ENCODE data around the gene SLC45A3. TPM values are rescaled to one million over a fixed set of nuclear protein-coding genes. Genes with fewer than 3 reads are reported as not detected.

SLC45A3 gene
- total RNA-seq, 1 donor from 2014 or later: 7.5 TPM

DNA sequence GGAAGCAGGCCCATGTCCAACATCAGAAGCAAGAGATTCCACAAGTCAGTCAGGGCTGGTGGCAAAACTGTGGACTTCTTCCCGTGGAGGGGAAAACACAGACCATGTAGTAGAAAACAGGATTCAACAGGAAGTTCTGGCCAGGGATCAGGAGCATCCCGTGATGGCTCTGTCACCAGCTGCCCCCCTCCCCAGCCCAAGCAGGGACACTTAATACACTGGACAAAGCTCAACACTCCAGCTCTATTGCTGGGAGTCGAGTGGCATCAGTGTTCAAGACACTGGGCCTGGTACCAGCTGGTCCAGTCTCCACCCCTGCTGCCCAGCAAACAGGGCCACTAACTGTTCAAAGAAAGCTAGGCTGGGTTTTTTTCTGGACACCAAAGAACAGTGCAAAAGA, 3.7 kb downstream of the SLC45A3 start:
- Mint-ChIP-seq H3K9me3 (no peaks in the 10 kb centered on the region), H3K27me3 (ENCODE audit: low read depth) (no peaks in the 10 kb centered on the region), H3K36me3 (no peaks in the 10 kb centered on the region), H3K27ac (no peak overlapping the region), H3K4me3 (no peak overlapping the region), H3K4me1 (peaks cover 40% of the 10 kb centered on the region)
- no peak for DNase-seq (ENCODE audit: low spot score in 2 of 2, unreplicated experiment in 2 of 2)
- TF ChIP-seq CTCF (IDR thresholded peaks at IDR 0.05; ENCODE audit: unreplicated experiment): no peak

DNA sequence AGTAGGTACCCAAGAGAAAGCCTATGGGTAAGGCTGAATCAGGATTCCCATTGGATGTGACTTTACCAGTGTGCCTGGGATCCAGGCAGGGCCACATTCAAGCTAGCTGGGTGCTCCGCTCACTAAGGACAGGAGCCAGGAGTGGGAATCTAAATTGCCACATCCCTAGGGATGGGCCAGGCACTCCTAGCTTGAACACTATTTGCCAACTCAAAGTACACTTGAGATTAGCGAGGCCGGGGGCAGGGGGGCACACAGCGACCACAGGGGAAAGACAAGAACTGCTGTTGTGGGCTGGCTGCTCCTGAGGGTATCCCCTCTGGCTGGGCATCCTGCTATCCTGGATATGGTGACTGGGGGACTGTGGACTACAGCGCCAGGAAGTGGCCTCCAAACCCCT, 4.3 kb downstream of the SLC45A3 start:
- no peak for DNase-seq (ENCODE audit: low spot score in 2 of 2, unreplicated experiment in 2 of 2)
- no peak overlapping the region for H3K4me3 Mint-ChIP-seq
- TF ChIP-seq CTCF (IDR thresholded peaks at IDR 0.05; ENCODE audit: unreplicated experiment): no peak
- no peak overlapping the region for H3K27ac Mint-ChIP-seq
- H3K27me3 Mint-ChIP-seq (ENCODE audit: low read depth): no peaks in the 10 kb centered on the region
- H3K36me3 Mint-ChIP-seq: no peaks in the 10 kb centered on the region
- H3K9me3 Mint-ChIP-seq: no peaks in the 10 kb centered on the region
- peaks cover 43% of the 10 kb centered on the region for H3K4me1 Mint-ChIP-seq

DNA sequence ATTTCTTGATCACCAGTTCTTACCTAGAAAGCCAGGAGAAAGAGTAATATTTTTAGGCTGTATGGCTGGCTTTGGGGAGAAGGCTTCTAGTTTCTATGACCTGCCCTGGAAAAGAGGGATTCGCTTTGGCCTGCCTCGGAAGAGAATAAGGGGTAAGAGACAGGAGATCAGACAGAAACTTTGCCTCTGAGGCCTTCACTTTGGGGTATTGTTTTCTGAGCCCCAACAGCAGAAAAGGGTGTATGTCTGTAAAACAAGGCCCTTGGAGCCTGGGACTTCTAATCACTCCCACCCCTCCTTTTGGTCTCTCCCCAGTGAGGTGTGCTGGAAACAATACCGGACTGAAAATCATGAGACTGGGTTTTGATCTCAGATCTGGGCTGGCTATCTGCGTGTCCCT, 5.1 kb downstream of the SLC45A3 start:
- H3K36me3 Mint-ChIP-seq: no peaks in the 10 kb centered on the region
- TF ChIP-seq CTCF (IDR thresholded peaks at IDR 0.05; ENCODE audit: unreplicated experiment): no peak
- H3K27me3 Mint-ChIP-seq (ENCODE audit: low read depth): no peaks in the 10 kb centered on the region
- no peaks in the 10 kb centered on the region for H3K9me3 Mint-ChIP-seq
- DNase-seq (ENCODE audit: low spot score in 2 of 2, unreplicated experiment in 2 of 2): no peak
- no peak overlapping the region for H3K27ac Mint-ChIP-seq
- no peak overlapping the region for H3K4me3 Mint-ChIP-seq
- peaks cover 45% of the 10 kb centered on the region for H3K4me1 Mint-ChIP-seq

GRCh38 chr1:205672970-205673369, 7.3 kb downstream of the SLC45A3 start:
- no peak for DNase-seq (ENCODE audit: low spot score in 2 of 2, unreplicated experiment in 2 of 2)
- no peaks in the 10 kb centered on the region for H3K9me3 Mint-ChIP-seq
- no peak for TF ChIP-seq CTCF (IDR thresholded peaks at IDR 0.05; ENCODE audit: unreplicated experiment)
- H3K4me1 Mint-ChIP-seq: peaks cover 48% of the 10 kb centered on the region
- peak overlapping the region; percentile 94 for H3K27ac Mint-ChIP-seq
- H3K4me3 Mint-ChIP-seq: no peak overlapping the region
- H3K36me3 Mint-ChIP-seq: no peaks in the 10 kb centered on the region
- peaks cover 3% of the 10 kb centered on the region for H3K27me3 Mint-ChIP-seq (ENCODE audit: low read depth)

GRCh38 chr1:205672395-205672889, 7.9 kb downstream of the SLC45A3 start:
- H3K36me3 Mint-ChIP-seq: no peaks in the 10 kb centered on the region
- TF ChIP-seq CTCF (IDR thresholded peaks at IDR 0.05; ENCODE audit: unreplicated experiment): no peak
- no peaks in the 10 kb centered on the region for H3K9me3 Mint-ChIP-seq
- H3K27me3 Mint-ChIP-seq (ENCODE audit: low read depth): peaks cover 3% of the 10 kb centered on the region
- H3K4me1 Mint-ChIP-seq: peaks cover 49% of the 10 kb centered on the region
- peak overlapping the region; percentile 94 for H3K27ac Mint-ChIP-seq
- no peak for DNase-seq (ENCODE audit: low spot score in 2 of 2, unreplicated experiment in 2 of 2)
- H3K4me3 Mint-ChIP-seq: no peak overlapping the region
